Gastrocnemius medialis (tissue), 4 donors: ENCODE measurements around the gene BMP7. TPM values are rescaled to one million over a fixed set of nuclear protein-coding genes. Genes with fewer than 3 reads are reported as not detected.

Source experiments
- ATAC-seq, 2 donors: fragments of 150-250 bp; one replicate each; pipeline ENCODE4 v1.9.1; 2016
- DNase-seq, 2 donors: peaks; one replicate each; pipeline ENCODE4 v3.0.0-alpha.2; 2019
- H3K27ac ChIP-seq, 4 donors: fragments of 200-600 bp; sonication (generic); 1 replicate in 1 of 4; 2 replicates in 3 of 4; pipeline ENCODE4 v1.5.1; 2016 to 2018; ENCODE audit warnings: mild to moderate bottlenecking in 2 of 4, moderate library complexity in 1 of 4
- H3K27me3 ChIP-seq, 3 donors: fragments of 200-600 bp; sonication (generic) in 2 of 3; 1 replicate in 1 of 3; 2 replicates in 2 of 3; pipeline versions ENCODE4 v1.5.1 to v1.6.0; 2016 to 2019; ENCODE audit warnings: mild to moderate bottlenecking in 1 of 3, moderate library complexity in 1 of 3
- H3K36me3 ChIP-seq, 2 donors: fragments of 200-600 bp; sonication (generic) in 1 of 2; one replicate each; pipeline ENCODE4 v1.5.1; 2017 to 2018
- H3K4me1 ChIP-seq, 2 donors: fragments of 200-600 bp; sonication (generic) in 1 of 2; one replicate each; pipeline ENCODE4 v1.5.1; 2016 to 2017; ENCODE audit warnings: mild to moderate bottlenecking in 2 of 2
- H3K4me3 ChIP-seq, 4 donors: fragments of 200-600 bp; sonication (generic) in 3 of 4; 1 replicate in 1 of 4; 2 replicates in 3 of 4; pipeline ENCODE4 v1.5.1; 2016 to 2019; ENCODE audit warnings: mild to moderate bottlenecking in 2 of 4
- H3K9me3 ChIP-seq, 3 donors: fragments of 200-600 bp; sonication (generic) in 2 of 3; 1 replicate in 1 of 3; 2 replicates in 2 of 3; pipeline ENCODE4 v1.5.1; 2016 to 2019
- CTCF ChIP-seq, 5 experiments: fragments of 450-650 bp in 3 of 5; fragments of 200-600 bp in 2 of 5; sonication (generic) in 2 of 5; IDR thresholded peaks in 4 of 5; conservative IDR thresholded peaks in 1 of 5; 1 replicate in 4 of 5; 2 replicates in 1 of 5; pipeline ENCODE4 v1.5.1; 2016 to 2019; ENCODE audit warnings: antibody characterized with exemption in 5 of 5, mild to moderate bottlenecking in 3 of 5, moderate library complexity in 3 of 5
- POLR2A ChIP-seq, 2 donors: fragments of 450-650 bp; IDR thresholded peaks; one replicate each; pipeline ENCODE4 v1.6.1; 2017; ENCODE audit warnings: antibody characterized with exemption in 2 of 2, mild to moderate bottlenecking in 2 of 2, moderate library complexity in 2 of 2
- in situ Hi-C, 4 donors: fragments of 200-750 bp; cut with MboI; loops; one replicate each; pipeline versions ENCODE4 v1.15.0 to v1.8.0; 2017; ENCODE audit warnings: low sequenced_read_pairs in 4 of 4
- intact Hi-C: fragments of 100-400 bp; cut with DNase I; formaldehyde crosslinking; loops from one replicate; pipeline ENCODE4 v1.15.1; 2023; ENCODE audit warnings: low total_unique reads
- total RNA-seq, 4 donors: library from RNA; depleted of rRNA; stranded (reverse); fragments of >200 nt; gene quantifications; one replicate each; pipeline versions ENCODE4 v1.1.0 to v1.2.3, GENCODE V29; 2016

Gene BMP7
- total RNA-seq, 4 donors from 2014 or later: 0.52 TPM; not detected in 3

- H3K27me3 ChIP-seq: no peaks in the 10 kb centered on the region
- no peaks in the 10 kb centered on the region for H3K36me3 ChIP-seq
- H3K27ac ChIP-seq: no peak overlapping the region
- no peak for DNase-seq
- no peak for ATAC-seq
- in situ Hi-C loops: no loop called here
- no peaks in the 10 kb centered on the region for H3K9me3 ChIP-seq
- H3K4me3 ChIP-seq: no peak overlapping the region
- H3K4me1 ChIP-seq: no peaks in the 10 kb centered on the region
- intact Hi-C loops: no loop called here
- no peak for TF ChIP-seq CTCF (IDR thresholded peaks at IDR 0.05 in 4 of 5, conservative IDR thresholded peaks at IDR 0.05 in 1 of 5)
- no peak for TF ChIP-seq POLR2A (IDR thresholded peaks at IDR 0.05)
These were observed 76.7 kb downstream of the BMP7 start for GRCh38 chr20:57189713-57190112.

- no peak for TF ChIP-seq POLR2A (IDR thresholded peaks at IDR 0.05)
- no peak for TF ChIP-seq CTCF (IDR thresholded peaks at IDR 0.05 in 4 of 5, conservative IDR thresholded peaks at IDR 0.05 in 1 of 5)
- ATAC-seq: no peak
- in situ Hi-C loops (no loop called here), intact Hi-C loops (no loop called here)
- H3K9me3 ChIP-seq: no peaks in the 10 kb centered on the region
- no peak overlapping the region for H3K4me3 ChIP-seq
- DNase-seq: no peak
- no peaks in the 10 kb centered on the region for H3K27me3 ChIP-seq
- no peak overlapping the region for H3K27ac ChIP-seq
- no peaks in the 10 kb centered on the region for H3K36me3 ChIP-seq
- no peaks in the 10 kb centered on the region for H3K4me1 ChIP-seq
These were observed 77.8 kb downstream of the BMP7 start for GRCh38 chr20:57188576-57189079.

- ATAC-seq: no peak
These were observed 78.4 kb downstream of the BMP7 start for GRCh38 chr20:57188056-57188455.

GRCh38 chr20:57187068-57187634 is 79.3 kb downstream of the BMP7 start:
- no peaks in the 10 kb centered on the region for H3K27me3 ChIP-seq
- H3K9me3 ChIP-seq: no peaks in the 10 kb centered on the region
- no peak overlapping the region for H3K4me3 ChIP-seq
- TF ChIP-seq POLR2A (IDR thresholded peaks at IDR 0.05) (no peak), CTCF (IDR thresholded peaks at IDR 0.05 in 4 of 5, conservative IDR thresholded peaks at IDR 0.05 in 1 of 5) (no peak)
- no peaks in the 10 kb centered on the region for H3K36me3 ChIP-seq
- H3K27ac ChIP-seq: no peak overlapping the region
- H3K4me1 ChIP-seq: no peaks in the 10 kb centered on the region
- intact Hi-C loops (no loop called here), in situ Hi-C loops (no loop called here)
- ATAC-seq: no peak
- DNase-seq: no peak

More at GRCh38 chr20:57188056-57188455, 78.4 kb downstream of the BMP7 start:
- Histone ChIP-seq H3K27me3 (no peaks in the 10 kb centered on the region), H3K4me3 (no peak overlapping the region), H3K9me3 (no peaks in the 10 kb centered on the region), H3K27ac (no peak overlapping the region), H3K4me1 (no peaks in the 10 kb centered on the region), H3K36me3 (no peaks in the 10 kb centered on the region)
- TF ChIP-seq CTCF (IDR thresholded peaks at IDR 0.05 in 4 of 5, conservative IDR thresholded peaks at IDR 0.05 in 1 of 5) (no peak), POLR2A (IDR thresholded peaks at IDR 0.05) (no peak)
- in situ Hi-C loops (no loop called here), intact Hi-C loops (no loop called here)
- no peak for DNase-seq

- no peak for ATAC-seq
- H3K9me3 ChIP-seq: no peaks in the 10 kb centered on the region
- TF ChIP-seq POLR2A (IDR thresholded peaks at IDR 0.05) (no peak), CTCF (IDR thresholded peaks at IDR 0.05 in 4 of 5, conservative IDR thresholded peaks at IDR 0.05 in 1 of 5) (no peak)
- intact Hi-C loops (no loop called here), in situ Hi-C loops (no loop called here)
- H3K27me3 ChIP-seq: no peaks in the 10 kb centered on the region
- H3K4me1 ChIP-seq: no peaks in the 10 kb centered on the region
- H3K27ac ChIP-seq: no peak overlapping the region
- H3K4me3 ChIP-seq: no peak overlapping the region
- no peaks in the 10 kb centered on the region for H3K36me3 ChIP-seq
- DNase-seq: no peak
These were observed 80.2 kb downstream of the BMP7 start for GRCh38 chr20:57186192-57186591.
